GM19099 (cell line): Measurements from ENCODE around the gene CCR2.

ENCODE experiments used
- POLR2A ChIP-seq: IDR thresholded peaks from 3 replicates; pipeline ENCODE4 v1.6.1; 2011; ENCODE audit warnings: low read depth; ENCODE audit not compliant: insufficient read length; ENCODE audit errors: extremely low read depth

The CCR2 gene

GRCh38 chr3:46406788-46407611 is 53.1 kb downstream of the CCR2 start, which contains the start of the genes CCR5AS and CCRL2:
CCR5AS (minus strand) TSS chr3:46407066.
CCRL2 (plus strand) TSS chr3:46407259; CDS start chr3:46408080, 821 bp downstream.
- TF ChIP-seq POLR2A, result no peak

GRCh38 chr3:46407970-46408369 is 54.1 kb downstream of the CCR2 start:
- TF ChIP-seq POLR2A, result no peak

- TF ChIP-seq POLR2A, result no peak
These were observed 54.9 kb downstream of the CCR2 start for GRCh38 chr3:46408853-46409252.

- TF ChIP-seq POLR2A, result no peak
These were observed 56.0 kb downstream of the CCR2 start for GRCh38 chr3:46409739-46410489.
